ENCODE measurements around the gene SLCO3A1. TPM values are rescaled to one million over a fixed set of nuclear protein-coding genes. Genes with fewer than 3 reads are reported as not detected.

Gene SLCO3A1
- total and polyA plus RNA-seq, 2 experiments from 2014 or later, result 35.5 to 71.9 TPM

DNA sequence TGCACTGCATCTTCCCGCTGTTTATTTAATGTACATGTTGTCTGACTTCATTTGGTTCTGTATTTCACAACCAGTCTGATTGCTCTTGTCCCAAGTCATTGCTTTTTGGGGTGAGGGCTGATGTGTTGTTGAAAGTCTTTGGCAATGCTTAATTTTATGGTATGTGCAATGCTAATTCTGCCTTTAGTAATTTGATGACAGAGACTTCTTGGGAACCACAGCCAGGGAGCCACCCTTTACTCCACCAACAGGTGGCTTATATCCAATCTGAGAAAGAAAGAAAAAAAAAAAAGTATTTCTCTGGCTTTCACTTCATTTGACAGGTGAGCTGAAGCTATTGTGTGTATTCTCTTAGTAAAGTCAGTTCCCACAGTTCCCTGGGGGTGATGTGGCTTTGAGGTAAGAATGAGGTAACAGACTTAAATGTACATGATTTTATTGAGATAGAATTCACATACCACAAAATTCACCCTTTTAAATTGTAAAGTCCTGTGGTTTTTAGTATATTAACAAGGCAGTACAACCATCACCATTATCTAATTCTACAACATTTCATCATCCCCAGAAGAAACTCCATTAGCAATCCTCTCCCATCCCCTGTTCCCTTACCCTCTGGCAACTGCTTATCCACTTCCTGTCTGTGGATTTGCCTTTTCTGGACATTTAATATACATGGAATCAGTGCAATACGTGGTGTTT lies 97.3 kb downstream of the SLCO3A1 start:
- Histone ChIP-seq H3K4me3 (no peak overlapping the region), H3K36me3 (no peaks in the 10 kb centered on the region), H3K27me3 (no peaks in the 10 kb centered on the region), H3K27ac (no peak overlapping the region), H3K9me3 (ENCODE audit: low read depth) (no peaks in the 10 kb centered on the region), H3K4me1 (ENCODE audit: low read depth) (peaks cover 32% of the 10 kb centered on the region)
- TF ChIP-seq, protein P1, sequence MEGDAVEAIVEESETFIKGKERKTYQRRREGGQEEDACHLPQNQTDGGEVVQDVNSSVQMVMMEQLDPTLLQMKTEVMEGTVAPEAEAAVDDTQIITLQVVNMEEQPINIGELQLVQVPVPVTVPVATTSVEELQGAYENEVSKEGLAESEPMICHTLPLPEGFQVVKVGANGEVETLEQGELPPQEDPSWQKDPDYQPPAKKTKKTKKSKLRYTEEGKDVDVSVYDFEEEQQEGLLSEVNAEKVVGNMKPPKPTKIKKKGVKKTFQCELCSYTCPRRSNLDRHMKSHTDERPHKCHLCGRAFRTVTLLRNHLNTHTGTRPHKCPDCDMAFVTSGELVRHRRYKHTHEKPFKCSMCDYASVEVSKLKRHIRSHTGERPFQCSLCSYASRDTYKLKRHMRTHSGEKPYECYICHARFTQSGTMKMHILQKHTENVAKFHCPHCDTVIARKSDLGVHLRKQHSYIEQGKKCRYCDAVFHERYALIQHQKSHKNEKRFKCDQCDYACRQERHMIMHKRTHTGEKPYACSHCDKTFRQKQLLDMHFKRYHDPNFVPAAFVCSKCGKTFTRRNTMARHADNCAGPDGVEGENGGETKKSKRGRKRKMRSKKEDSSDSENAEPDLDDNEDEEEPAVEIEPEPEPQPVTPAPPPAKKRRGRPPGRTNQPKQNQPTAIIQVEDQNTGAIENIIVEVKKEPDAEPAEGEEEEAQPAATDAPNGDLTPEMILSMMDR (IDR thresholded peaks at IDR 0.05; ENCODE audit: low read depth, low read length), result no peak
- DNase-seq (ENCODE audit: low read depth in 1 of 2, low spot score in 1 of 2), result peak in 1 of 2 donors; percentile 82

DNA sequence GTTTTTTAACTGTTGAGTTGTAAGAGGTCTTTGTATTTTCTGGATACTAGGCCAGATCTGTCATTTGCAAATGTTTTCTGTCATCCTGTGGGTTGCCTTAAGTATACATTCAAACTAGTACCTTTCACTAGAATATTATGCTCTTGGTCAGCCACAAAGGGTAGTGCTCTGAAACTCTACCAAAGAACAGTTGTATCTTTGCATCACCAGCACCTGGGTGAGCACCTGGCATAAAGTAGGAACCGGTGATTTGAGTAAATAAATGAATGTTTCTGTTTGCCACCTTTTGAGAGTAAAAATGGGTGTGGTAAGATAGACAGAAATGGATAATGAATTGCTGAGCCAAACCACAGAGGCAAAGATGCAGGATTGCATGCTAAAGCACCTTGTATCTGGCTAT lies 98.7 kb downstream of the SLCO3A1 start:
- Histone ChIP-seq H3K36me3 (no peaks in the 10 kb centered on the region), H3K27ac (no peak overlapping the region), H3K4me3 (no peak overlapping the region), H3K27me3 (no peaks in the 10 kb centered on the region), H3K4me1 (ENCODE audit: low read depth) (peaks cover 26% of the 10 kb centered on the region), H3K9me3 (ENCODE audit: low read depth) (no peaks in the 10 kb centered on the region)
- no peak for DNase-seq (ENCODE audit: low read depth in 1 of 2, low spot score in 1 of 2)
- TF ChIP-seq, protein P1 (IDR thresholded peaks at IDR 0.05; ENCODE audit: low read depth, low read length), result no peak

DNA sequence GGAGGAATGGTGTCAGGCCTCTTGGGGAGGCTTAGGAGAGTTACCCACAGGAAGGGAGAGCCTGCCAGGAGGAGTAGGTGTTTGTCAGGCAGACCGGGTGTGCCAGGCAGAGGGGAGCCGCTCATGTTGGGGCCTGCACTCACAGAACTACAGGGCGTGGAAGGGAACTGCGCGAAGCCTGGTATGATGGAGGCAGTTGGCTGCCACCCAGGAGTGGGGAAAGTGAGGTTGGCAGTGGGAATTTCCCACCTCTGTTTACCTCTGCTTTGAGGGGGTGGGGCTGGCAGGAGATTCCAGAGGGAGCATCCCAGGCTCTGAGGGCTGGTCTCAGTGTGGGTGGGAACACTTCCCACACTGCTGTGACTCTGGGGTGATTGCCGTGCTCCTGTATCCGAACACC lies 99.9 kb downstream of the SLCO3A1 start:
- Histone ChIP-seq H3K9me3 (ENCODE audit: low read depth) (no peaks in the 10 kb centered on the region), H3K4me3 (no peak overlapping the region), H3K36me3 (no peaks in the 10 kb centered on the region), H3K4me1 (ENCODE audit: low read depth) (peaks cover 13% of the 10 kb centered on the region), H3K27me3 (no peaks in the 10 kb centered on the region), H3K27ac (no peak overlapping the region)
- TF ChIP-seq, protein P1 (IDR thresholded peaks at IDR 0.05; ENCODE audit: low read depth, low read length), result no peak
- no peak for DNase-seq (ENCODE audit: low read depth in 1 of 2, low spot score in 1 of 2)

DNA sequence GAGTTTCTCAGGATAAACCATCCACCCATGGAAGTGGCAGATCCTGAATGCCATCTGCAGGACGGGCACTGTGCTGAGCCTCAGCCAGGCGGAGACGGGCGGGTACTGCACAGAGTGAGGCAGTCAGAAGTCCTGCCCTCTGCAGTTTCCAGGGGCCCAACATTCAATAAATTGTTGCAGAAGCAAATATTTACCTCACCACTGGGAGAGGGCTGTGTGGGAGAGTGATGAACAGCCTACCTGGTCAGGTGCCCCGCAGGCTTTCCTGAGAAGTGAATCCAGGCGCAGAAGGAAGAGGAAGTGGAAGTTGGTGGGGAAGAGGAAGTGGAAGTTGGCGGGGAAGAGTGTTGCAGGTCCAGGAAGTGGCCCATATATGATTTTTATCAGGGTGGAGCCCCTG lies 100.8 kb downstream of the SLCO3A1 start:
- Histone ChIP-seq H3K27me3 (no peaks in the 10 kb centered on the region), H3K27ac (no peak overlapping the region), H3K4me1 (ENCODE audit: low read depth) (peaks cover 11% of the 10 kb centered on the region), H3K36me3 (no peaks in the 10 kb centered on the region), H3K4me3 (no peak overlapping the region), H3K9me3 (ENCODE audit: low read depth) (no peaks in the 10 kb centered on the region)
- no peak for DNase-seq (ENCODE audit: low read depth in 1 of 2, low spot score in 1 of 2)
- TF ChIP-seq, protein P1 (IDR thresholded peaks at IDR 0.05; ENCODE audit: low read depth, low read length), result no peak

DNA sequence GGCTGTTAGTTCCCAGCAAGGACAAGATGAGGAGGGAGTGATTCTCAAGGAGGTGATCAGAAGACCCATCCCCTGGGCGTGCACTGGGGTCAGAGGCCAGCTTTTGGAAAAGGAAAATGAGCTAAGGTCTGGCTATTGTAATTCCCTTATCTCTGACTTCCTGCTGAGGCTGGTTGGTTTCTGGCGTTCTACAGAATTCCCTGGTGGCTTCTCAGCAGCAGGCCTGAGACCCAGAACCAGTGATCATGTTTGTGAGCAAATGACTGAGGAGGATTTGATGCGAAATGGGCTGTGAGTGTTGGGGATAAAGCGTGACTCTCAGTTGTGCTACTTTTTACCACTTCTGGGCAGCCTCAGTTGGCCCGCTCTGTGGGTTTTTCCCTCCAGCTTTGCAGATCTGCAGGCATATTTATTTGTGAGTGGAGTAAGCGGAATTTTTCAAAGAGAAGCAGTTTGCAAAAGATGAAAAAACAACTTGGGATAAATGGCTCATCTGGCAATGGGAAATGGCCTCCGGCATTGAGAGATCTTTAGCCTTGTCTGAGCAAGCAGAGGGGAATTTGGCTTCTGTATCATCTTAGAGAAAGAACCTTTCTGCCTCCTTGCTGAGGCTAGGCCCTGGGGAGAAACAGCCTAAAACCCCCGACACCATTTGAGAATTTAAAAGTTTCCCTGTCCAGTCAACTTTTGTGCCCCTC lies 102.7 kb downstream of the SLCO3A1 start:
- Histone ChIP-seq H3K9me3 (ENCODE audit: low read depth) (no peaks in the 10 kb centered on the region), H3K36me3 (no peaks in the 10 kb centered on the region), H3K27me3 (no peaks in the 10 kb centered on the region), H3K4me3 (no peak overlapping the region), H3K27ac (peak overlapping the region; percentile 88), H3K4me1 (ENCODE audit: low read depth) (peaks cover 8% of the 10 kb centered on the region)
- TF ChIP-seq, protein P1 (IDR thresholded peaks at IDR 0.05; ENCODE audit: low read depth, low read length), result no peak
- DNase-seq (ENCODE audit: low read depth in 1 of 2, low spot score in 1 of 2), result peak in 1 of 2 donors; percentile 74
